ENCODE results near the gene HSPA9.

Gene HSPA9

DNA sequence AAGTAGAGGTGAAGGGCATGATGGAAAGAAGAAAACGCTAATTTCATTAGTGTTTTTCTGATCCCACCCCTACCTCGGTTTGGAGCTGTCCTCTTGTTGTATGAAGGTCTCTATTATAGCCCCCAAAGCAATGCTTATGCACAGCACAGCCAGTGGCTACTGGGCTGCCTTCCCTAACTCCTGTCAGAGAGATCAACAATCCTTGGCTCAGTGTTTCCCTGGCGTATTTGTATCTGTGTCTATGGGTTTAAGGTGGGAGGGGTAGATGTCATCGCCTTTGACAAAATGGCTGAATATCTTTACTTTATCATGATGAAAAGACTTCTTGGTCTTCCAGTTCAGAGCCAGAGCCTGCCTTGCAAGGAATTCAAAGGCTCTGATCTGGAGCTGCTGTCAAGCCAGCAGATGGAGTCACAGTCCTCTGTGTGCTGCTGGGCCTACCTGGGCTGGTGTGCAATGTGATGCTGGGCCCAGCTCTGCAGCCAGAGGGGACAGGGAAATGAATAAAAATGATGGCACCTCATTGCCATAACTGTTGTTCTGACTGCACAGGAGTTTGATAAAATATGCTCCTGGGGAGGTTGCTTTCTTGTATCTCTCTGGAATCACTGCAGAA lies 20.1 kb upstream of the HSPA9 start:
- no peak for DNase-seq (ENCODE audit: low spot score)

DNA sequence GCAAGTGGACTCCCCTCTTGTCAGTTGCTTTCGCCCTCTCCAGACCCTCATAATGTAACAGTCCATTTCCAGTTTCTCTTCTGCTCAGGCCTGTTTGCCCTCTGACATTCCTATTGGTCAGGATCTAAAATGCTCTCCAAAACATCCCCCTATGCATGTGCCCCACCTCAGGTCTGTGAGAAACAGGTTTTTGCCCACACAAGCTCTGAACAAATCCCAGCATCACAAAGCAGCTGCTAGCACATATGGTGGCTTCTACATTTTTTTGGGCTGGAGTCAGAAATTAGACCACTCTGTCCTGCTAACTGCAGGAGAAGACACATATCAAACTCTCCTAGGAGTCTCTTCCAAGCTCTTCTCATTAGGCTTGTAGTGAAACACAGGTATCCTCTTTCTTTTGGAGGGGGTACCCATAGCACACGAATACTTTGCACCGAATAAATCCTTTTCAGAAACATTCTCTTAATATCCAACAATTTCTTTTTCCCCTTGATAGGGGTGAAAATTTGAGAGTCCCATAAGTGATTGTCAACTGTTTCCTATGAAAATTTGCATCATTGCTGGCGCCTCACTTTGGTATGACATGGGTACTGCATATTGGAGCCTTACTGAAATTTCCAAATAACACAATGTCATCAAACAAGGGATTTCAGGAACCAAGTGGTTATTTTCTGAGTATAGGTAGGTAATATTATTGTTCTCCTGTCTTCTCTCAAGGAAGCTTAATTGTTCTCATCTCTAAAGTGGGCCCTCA lies 19.3 kb upstream of the HSPA9 start:
- DNase-seq (ENCODE audit: low spot score): no peak

DNA sequence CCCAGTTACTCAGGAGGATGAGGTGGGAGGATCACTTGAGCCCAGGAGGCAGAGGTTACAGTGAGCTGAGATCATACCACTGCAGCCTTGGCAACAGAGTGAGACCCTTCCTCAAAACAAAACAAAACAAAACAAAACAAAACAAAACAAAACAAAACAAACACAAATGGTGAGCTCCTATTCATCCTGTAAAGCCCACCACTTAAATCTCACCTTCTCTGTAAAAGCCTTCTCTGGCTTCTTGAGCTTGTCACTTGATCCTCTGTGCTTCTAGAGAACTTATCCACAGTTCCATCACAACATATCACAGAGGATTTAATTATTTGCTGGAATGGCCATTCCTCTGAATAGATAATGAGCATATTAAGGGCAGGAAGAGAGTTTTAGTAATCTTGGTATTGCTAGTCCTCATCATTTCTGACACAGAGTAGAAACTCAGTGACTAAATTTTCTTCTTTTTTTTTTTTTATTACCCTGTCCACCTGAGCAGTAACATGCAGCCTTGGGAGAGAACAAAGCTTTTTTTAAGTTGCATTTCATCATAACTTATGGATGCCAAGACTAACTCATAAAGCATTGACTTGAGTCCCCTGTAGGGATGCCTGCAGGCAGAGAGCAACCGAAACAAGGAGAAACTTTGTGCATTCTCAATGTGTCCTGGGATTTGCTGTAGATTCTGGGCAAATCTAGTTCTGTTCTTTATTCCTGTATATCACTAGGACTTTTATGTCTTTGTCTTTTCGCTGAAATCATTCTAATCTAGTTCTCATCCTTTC lies 13.0 kb upstream of the HSPA9 start:
- no peak for DNase-seq (ENCODE audit: low spot score)

GRCh38 chr5:138585157-138585556 lies 10.0 kb upstream of the HSPA9 start:
- DNase-seq (ENCODE audit: low spot score): no peak

- no peak for DNase-seq (ENCODE audit: low spot score)
Observed at GRCh38 chr5:138583984-138584637, 8.9 kb upstream of the HSPA9 start.

- DNase-seq (ENCODE audit: low spot score): no peak
Observed at GRCh38 chr5:138582959-138583358, 7.8 kb upstream of the HSPA9 start.

GRCh38 chr5:138580777-138581176 lies 5.6 kb upstream of the HSPA9 start:
- no peak for DNase-seq (ENCODE audit: low spot score)

- DNase-seq (ENCODE audit: low spot score): no peak
Observed at GRCh38 chr5:138580001-138580400, 4.8 kb upstream of the HSPA9 start.

DNA sequence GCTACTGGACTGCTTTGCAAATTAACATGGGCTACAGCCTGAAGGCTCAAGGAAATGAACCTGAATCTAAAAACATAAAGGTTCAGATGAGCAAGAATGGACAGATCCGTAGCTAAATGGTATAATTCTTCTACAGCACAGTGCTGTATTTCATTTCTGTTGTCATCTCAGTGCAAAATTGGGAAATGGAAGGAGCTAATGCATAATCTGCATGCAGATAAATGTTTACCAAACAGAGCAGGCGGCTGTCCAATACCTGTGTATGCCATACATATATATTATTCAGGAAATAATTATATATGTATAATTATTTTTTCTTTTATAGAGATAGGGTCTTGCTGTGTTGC lies 4.3 kb upstream of the HSPA9 start:
- DNase-seq (ENCODE audit: low spot score): no peak

GRCh38 chr5:138577452-138577851 lies 2.3 kb upstream of the HSPA9 start:
- no peak for DNase-seq (ENCODE audit: low spot score)

GRCh38 chr5:138574744-138575193 lies 432 bp downstream of the HSPA9 start:
- DNase-seq (ENCODE audit: low spot score): no peak

DNA sequence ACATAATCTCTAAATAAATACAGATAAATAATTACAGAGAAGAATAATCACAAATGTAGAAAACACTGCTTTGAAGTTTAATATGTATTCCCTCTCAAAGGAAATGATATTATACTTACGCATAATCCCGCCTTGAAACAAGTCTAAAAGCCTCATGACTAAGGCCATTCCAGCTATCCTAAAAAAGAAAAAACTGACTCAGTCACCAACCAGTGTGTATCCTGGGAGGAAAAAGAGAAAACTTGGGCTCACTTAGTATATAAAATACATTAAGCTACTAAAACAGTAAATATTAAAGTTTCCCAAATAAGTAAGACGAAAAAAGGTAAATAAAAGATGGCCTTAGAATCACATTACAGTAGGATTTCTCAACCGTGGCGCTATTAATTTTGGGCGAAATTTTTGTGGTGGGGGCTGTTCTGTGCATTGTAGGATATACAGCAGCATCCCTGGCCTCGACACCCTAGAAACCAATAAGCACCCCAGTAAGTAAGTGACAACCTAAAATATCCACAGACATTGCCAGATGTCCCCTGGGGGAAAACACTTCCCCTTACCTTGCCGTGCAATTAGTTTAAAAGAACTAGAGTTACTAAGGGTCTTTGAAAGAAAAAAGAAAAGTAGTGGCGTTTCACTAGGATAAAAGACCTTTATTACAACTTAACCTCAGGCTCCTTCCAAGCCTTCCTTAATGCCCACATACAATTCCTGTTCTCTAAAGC lies 1.1 kb downstream of the HSPA9 start:
- DNase-seq (ENCODE audit: low spot score): no peak

DNA sequence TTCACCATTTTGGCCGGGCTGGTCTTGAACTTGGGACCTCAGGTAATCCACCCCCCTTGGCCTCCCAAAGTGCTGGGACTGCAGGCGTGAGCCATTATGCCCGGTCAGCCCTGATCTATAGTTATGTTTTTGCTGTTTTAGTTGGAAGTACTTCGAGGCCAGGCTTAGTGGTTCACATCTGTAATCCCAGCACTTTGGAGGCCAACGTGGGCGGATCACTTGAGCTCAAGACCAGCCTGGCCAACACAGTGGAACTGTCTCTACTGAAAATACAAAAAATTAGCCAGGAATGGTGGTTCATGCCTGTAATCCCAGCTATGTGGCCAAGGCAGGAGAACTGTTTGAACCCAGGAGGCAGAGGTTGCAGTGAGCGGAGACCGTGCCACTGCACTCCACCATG lies 2.0 kb downstream of the HSPA9 start:
- no peak for DNase-seq (ENCODE audit: low spot score)

- no peak for DNase-seq (ENCODE audit: low spot score)
Observed at GRCh38 chr5:138570871-138571270, 4.3 kb downstream of the HSPA9 start.

- no peak for DNase-seq (ENCODE audit: low spot score)
Observed at GRCh38 chr5:138569782-138570181, 5.4 kb downstream of the HSPA9 start.

- no peak for DNase-seq (ENCODE audit: low spot score)
Observed at GRCh38 chr5:138568061-138568824, 7.0 kb downstream of the HSPA9 start.

DNA sequence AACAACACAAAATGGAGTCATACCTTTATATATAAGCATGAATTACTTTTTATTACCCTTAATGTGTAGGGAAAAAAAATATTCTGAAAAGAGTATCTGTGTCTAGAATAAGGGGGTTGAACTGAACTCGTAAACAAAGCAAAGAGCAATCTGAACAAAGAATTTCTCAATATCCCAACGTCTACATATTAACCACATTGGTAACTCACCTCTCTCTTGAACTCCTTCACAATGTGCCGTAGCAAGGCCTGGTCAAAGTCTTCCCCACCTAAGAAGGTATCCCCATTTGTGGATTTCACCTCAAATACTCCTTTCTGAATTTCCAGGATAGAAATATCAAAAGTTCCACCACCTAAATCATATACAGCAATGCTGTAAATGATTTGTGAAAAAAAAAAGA lies 8.4 kb downstream of the HSPA9 start:
- no peak for DNase-seq (ENCODE audit: low spot score)

GRCh38 chr5:138565100-138565821 lies 9.9 kb downstream of the HSPA9 start:
- DNase-seq (ENCODE audit: low spot score): peak; percentile 67

DNA sequence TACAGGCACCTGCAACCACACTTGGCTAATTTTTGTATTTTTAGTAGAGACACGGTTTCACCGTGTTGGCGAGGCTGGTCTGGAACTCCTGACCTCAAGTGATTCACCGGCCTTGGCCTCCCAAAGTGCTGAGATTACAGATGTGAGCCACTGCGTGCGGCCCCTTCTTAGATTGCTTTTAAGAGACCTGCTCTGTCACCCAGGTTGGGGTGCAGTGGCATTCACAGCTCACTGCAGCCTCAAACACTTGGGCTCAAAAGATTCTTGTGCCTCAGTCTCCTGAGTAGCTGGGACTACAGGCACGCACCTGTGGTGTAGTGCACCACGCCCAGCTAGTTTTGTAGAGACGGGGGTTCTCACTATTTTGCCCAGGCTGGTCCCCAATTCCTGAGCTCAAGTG lies 11.0 kb downstream of the HSPA9 start:
- no peak for DNase-seq (ENCODE audit: low spot score)

- no peak for DNase-seq (ENCODE audit: low spot score)
Observed at GRCh38 chr5:138563340-138564118, 11.7 kb downstream of the HSPA9 start.

Measured in CD4-positive, alpha-beta T cell treated with Interleukin-2 at 100 ng/mL for 4 hours (primary cell).